Upper lobe of right lung (tissue), 1 donor: Measurements from ENCODE around the gene MT1F. TPM values are rescaled to one million over a fixed set of nuclear protein-coding genes. Genes with fewer than 3 reads are reported as not detected.

ENCODE experiments used
- ATAC-seq: fragments of 200-7000 bp; cut with Tn5 transposase; one replicate; pipeline ENCODE4 v1.9.1; 2020; ENCODE audit warnings: mild to moderate bottlenecking, moderate library complexity
- DNase-seq: peaks from one replicate; pipeline ENCODE4 v3.0.0-alpha.2; 2020
- H3K27ac ChIP-seq: fragments of 200-600 bp; one replicate; pipeline ENCODE4 v1.8.0; 2022
- H3K27me3 ChIP-seq: fragments of 200-600 bp; one replicate; pipeline ENCODE4 v1.8.0; 2022; ENCODE audit warnings: mild to moderate bottlenecking
- H3K36me3 ChIP-seq: fragments of 200-600 bp; one replicate; pipeline ENCODE4 v1.8.0; 2022
- H3K4me1 ChIP-seq: fragments of 200-600 bp; one replicate; pipeline ENCODE4 v1.8.0; 2022
- H3K4me3 ChIP-seq: fragments of 200-600 bp; one replicate; pipeline ENCODE4 v1.8.0; 2022; ENCODE audit warnings: mild to moderate bottlenecking
- H3K9me3 ChIP-seq: fragments of 200-600 bp; one replicate; pipeline ENCODE4 v1.8.0; 2022
- CTCF ChIP-seq: fragments of 200-600 bp; IDR thresholded peaks from one replicate; pipeline ENCODE4 v1.8.0; 2022; ENCODE audit warnings: antibody characterized with exemption
- intact Hi-C: fragments of 100-400 bp; cut with DNase I; formaldehyde crosslinking; loops from one replicate; pipeline ENCODE4 v1.11.0; 2022
- total RNA-seq: library from RNA; stranded (reverse); fragmentation: NEBNext Ultra II Directional; extraction: Animal tissue kit (Norgen Biotek cat#: 25700); gene quantifications from one replicate; pipeline ENCODE4 v1.2.1, GENCODE V29; 2021
- donor health status: DM: no; HTN: yes; CAD: no; lungs with severe emphysema.

Gene MT1F
- total RNA-seq, 1 donor from 2014 or later = 9.1 TPM

- Histone ChIP-seq H3K4me1 (peaks cover 23% of the 10 kb centered on the region), H3K36me3 (no peaks in the 10 kb centered on the region), H3K4me3 (peak overlapping the region; percentile 63), H3K27me3 (no peaks in the 10 kb centered on the region), H3K27ac (peak overlapping the region; percentile 83), H3K9me3 (no peaks in the 10 kb centered on the region)
- intact Hi-C loops = no loop called here
- no peak for TF ChIP-seq CTCF
- DNase-seq = no peak
- ATAC-seq = no peak
Observed at GRCh38 chr16:56682703-56683397, 25.1 kb downstream of the MT1F start.

GRCh38 chr16:56683424-56684172, 25.8 kb downstream of the MT1F start:
- ATAC-seq (no peak), DNase-seq (no peak)
- H3K4me1 ChIP-seq = peaks cover 23% of the 10 kb centered on the region
- peak overlapping the region; percentile 83 for H3K27ac ChIP-seq
- intact Hi-C loops = no loop called here
- no peaks in the 10 kb centered on the region for H3K9me3 ChIP-seq
- H3K36me3 ChIP-seq = no peaks in the 10 kb centered on the region
- TF ChIP-seq CTCF = no peak
- H3K27me3 ChIP-seq = no peaks in the 10 kb centered on the region
- peak overlapping the region; percentile 63 for H3K4me3 ChIP-seq

GRCh38 chr16:56684256-56684925, 26.6 kb downstream of the MT1F start:
- DNase-seq (no peak), ATAC-seq (no peak)
- Histone ChIP-seq H3K27ac (peak overlapping the region; percentile 24), H3K9me3 (no peaks in the 10 kb centered on the region), H3K36me3 (no peaks in the 10 kb centered on the region), H3K27me3 (no peaks in the 10 kb centered on the region), H3K4me3 (peak overlapping the region; percentile 63), H3K4me1 (peaks cover 23% of the 10 kb centered on the region)
- intact Hi-C loops = no loop called here
- no peak for TF ChIP-seq CTCF

GRCh38 chr16:56684926-56685590, 27.3 kb downstream of the MT1F start:
- Histone ChIP-seq H3K4me1 (peaks cover 23% of the 10 kb centered on the region), H3K9me3 (no peaks in the 10 kb centered on the region), H3K27me3 (no peaks in the 10 kb centered on the region), H3K4me3 (peak overlapping the region; percentile 10), H3K27ac (peak overlapping the region; percentile 24), H3K36me3 (no peaks in the 10 kb centered on the region)
- no peak for ATAC-seq
- TF ChIP-seq CTCF = no peak
- no peak for DNase-seq
- intact Hi-C loops = no loop called here

- ATAC-seq = no peak
- Histone ChIP-seq H3K4me3 (no peak overlapping the region), H3K9me3 (no peaks in the 10 kb centered on the region), H3K27ac (no peak overlapping the region), H3K4me1 (peaks cover 22% of the 10 kb centered on the region), H3K27me3 (no peaks in the 10 kb centered on the region), H3K36me3 (no peaks in the 10 kb centered on the region)
- intact Hi-C loops = no loop called here
- DNase-seq = no peak
- TF ChIP-seq CTCF = no peak
Observed at GRCh38 chr16:56686758-56687157, 29.0 kb downstream of the MT1F start.
